ENCODE results near the gene GALNTL6. TPM values are rescaled to one million over a fixed set of nuclear protein-coding genes. Genes with fewer than 3 reads are reported as not detected.
"Not testable (repeated sequence)": the region's sequence is repeated elsewhere in the genome, so short reads cannot be mapped to it uniquely, and the experiment has no call there.

GALNTL6 gene
- total RNA-seq, 8 experiments from 2014 or later = 2.4 to 22.2 (median 14.2) TPM

DNA sequence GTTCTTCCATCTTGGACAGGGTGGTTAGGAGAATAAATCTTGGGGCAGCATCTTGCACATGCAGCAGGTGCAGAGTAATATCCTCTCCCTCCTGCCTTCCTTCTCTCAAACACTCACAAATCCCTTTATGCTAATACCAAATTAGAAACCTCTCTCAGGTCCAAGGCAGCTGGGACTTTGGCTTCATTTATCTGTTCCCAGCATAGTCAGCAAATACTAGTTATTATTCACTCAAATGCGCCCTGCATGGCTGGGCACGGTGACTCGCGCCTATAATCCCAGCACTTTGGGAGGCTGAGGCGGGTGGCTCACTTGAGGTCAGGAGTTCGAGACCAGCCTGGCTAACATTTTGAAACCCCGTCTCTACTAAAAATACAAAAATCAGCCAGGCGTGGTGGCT, 1199.4 kb downstream of the GALNTL6 start:
- WGBS, 10 experiments = 46 to 100% (median 90%) methylated on average over 1 to 8 of the region's 8 CpGs; no CpG with 5 or more reads in 2 of the 10 experiments
- in situ Hi-C loops (cut with MboI; ENCODE audit: low pct_unique_long_range_greater_than_20kb in 2 of 9, low sequenced_read_pairs in 9 of 9, unreplicated experiment in 9 of 9) = loop anchor here in 7 of 9 experiments (10.0 to 25.0 kb wide), 5 partner anchors 242 to 1150 kb away; no protein-coding TSS in a partner anchor
- no peak overlapping the region for H3K27ac ChIP-seq
- no peak for ATAC-seq (replicated peaks in 6 of 8)
- no peak overlapping the region for H3K4me3 ChIP-seq
- H3K4me1 ChIP-seq (replicated peaks in 1 of 2) = peaks cover 4 to 14% of the 10 kb centered on the region in 2 donors

DNA sequence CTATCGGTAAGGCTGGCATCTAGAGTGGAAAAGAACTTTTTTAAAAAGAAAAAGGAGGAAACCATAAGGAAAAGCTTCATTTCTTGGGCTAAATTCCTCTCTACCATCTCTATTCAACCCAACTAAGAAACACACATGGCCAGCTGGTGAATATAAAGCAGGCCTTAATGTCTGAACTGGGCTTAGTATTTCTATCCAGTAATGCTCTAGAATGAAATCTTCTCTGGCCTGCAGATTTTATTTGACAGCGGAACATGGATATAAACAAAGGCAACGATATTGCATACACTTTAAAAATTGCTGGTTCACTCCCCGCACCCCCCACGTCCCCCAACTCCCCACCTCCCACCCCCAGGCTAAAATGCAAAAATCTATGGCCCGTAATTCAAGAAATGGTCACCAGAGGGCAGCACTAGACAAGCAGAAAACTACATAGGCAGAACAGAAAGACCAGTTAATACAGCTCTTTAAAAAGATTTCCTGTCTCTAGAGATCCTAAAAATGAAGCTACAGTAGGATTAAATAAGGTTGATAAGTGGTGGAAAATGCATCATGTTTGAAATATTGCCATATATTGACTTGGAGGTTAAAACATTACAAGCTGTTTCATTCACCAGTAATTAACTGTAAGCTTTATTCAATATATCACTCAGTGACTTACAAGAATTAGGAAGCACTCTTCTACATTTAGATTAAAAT, 1200.2 kb downstream of the GALNTL6 start:
- peak; percentile 17 to 66 (median 42) for ATAC-seq (replicated peaks in 6 of 8)
- Histone ChIP-seq H3K4me3 (no peak overlapping the region), H3K27ac (no peak overlapping the region), H3K4me1 (replicated peaks in 1 of 2) (peaks cover 4 to 14% of the 10 kb centered on the region in 2 donors)
- 0 to 100% (median 67%) methylated on average over 1 to 3 of the region's 6 CpGs; no CpG with 5 or more reads in 2 of the 10 experiments for WGBS, 10 experiments
- in situ Hi-C loops (cut with MboI; ENCODE audit: low pct_unique_long_range_greater_than_20kb in 2 of 9, low sequenced_read_pairs in 9 of 9, unreplicated experiment in 9 of 9) = loop anchor here in 7 of 9 experiments (10.0 to 25.0 kb wide), 5 partner anchors 241 to 1149 kb away; no protein-coding TSS in a partner anchor

DNA sequence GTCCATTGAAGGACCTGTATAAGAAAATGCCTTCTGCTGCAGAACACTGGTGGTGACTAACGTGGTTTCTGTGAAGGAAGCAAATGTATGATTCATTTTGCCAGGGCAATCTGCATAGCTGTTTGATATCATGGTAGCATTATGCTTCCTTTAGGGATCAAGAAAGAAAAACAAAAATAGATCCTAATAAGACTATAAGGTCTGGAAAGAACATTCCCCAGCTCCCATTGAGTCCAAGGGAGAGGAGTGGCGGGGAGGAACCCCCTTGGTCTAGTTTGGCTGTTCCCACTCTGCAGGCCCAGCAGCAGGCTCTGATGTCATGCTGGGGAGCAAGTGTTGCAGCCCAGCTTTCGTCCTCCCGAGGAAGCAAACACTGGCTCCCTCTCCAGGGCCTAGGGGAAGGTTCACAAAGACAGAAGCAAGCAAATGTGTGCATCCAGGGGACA, 1200.9 kb downstream of the GALNTL6 start:
- peak; percentile 64 to 98 (median 88) for ATAC-seq (replicated peaks in 6 of 8)
- WGBS, 10 experiments = 8 to 100% (median 45%) methylated on average over 1 to 4 of the region's 4 CpGs
- no peak overlapping the region for H3K4me3 ChIP-seq
- in situ Hi-C loops (cut with MboI; ENCODE audit: low pct_unique_long_range_greater_than_20kb in 2 of 9, low sequenced_read_pairs in 9 of 9, unreplicated experiment in 9 of 9) = loop anchor here in 7 of 9 experiments (10.0 to 25.0 kb wide), 5 partner anchors 241 to 1148 kb away; no protein-coding TSS in a partner anchor
- H3K27ac ChIP-seq = no peak overlapping the region
- peaks cover 4 to 14% of the 10 kb centered on the region in 2 donors for H3K4me1 ChIP-seq (replicated peaks in 1 of 2)

DNA sequence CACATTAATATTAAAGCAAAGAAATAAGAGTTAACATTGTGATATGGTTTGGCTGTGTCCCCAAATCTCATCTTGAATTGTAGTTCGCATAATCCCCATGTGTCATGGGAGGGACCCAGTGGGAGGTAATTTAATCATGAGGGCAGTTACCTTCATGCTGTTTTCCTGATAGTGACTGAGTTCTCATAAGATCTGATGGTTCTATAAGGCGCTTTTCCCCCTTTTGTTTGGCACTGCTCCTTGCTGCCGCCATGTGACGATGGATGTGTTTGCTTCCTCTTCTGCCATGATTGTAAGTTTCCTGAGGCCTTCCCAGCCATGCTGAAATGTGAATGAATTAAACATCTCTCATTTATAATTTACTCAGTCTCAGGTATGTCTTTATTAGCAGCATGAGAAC, 1201.6 kb downstream of the GALNTL6 start:
- in situ Hi-C loops (cut with MboI; ENCODE audit: low pct_unique_long_range_greater_than_20kb in 2 of 9, low sequenced_read_pairs in 9 of 9, unreplicated experiment in 9 of 9) = loop anchor here in 7 of 9 experiments (10.0 to 25.0 kb wide), 5 partner anchors 240 to 1147 kb away; no protein-coding TSS in a partner anchor
- no peak overlapping the region for H3K4me3 ChIP-seq
- WGBS, 10 experiments = 70 to 100% (median 100%) methylated on average over 1 to 4 of the region's 4 CpGs; no CpG with 5 or more reads in 3 of the 10 experiments
- no peak for ATAC-seq (replicated peaks in 6 of 8)
- H3K4me1 ChIP-seq (replicated peaks in 1 of 2) = peaks cover 4 to 14% of the 10 kb centered on the region in 2 donors
- no peak overlapping the region for H3K27ac ChIP-seq

DNA sequence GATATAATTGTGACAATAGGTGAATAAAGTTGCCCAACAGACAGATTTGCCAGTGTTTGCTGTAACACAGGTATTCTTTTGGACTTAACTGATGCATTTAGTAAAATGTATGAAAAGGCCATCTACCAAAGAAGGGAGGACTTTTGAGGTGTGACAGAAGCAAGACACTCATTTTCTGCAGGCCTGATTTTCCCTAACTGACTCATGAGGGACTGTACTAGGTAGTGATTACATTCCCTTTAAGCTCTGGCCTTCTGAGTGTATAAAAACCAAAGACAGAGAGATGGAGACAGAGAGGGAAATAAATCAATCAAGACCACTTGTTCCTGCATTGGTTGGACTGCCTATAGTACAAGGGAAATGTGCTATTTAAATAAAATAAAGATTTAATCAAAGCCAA, 1204.6 kb downstream of the GALNTL6 start:
- peaks cover 4 to 14% of the 10 kb centered on the region in 2 donors for H3K4me1 ChIP-seq (replicated peaks in 1 of 2)
- ATAC-seq (replicated peaks in 6 of 8) = no peak
- in situ Hi-C loops (cut with MboI; ENCODE audit: low pct_unique_long_range_greater_than_20kb in 2 of 9, low sequenced_read_pairs in 9 of 9, unreplicated experiment in 9 of 9) = loop anchor here in 7 of 9 experiments (10.0 to 25.0 kb wide), 5 partner anchors 237 to 1144 kb away; no protein-coding TSS in a partner anchor
- H3K4me3 ChIP-seq = no peak overlapping the region
- no peak overlapping the region for H3K27ac ChIP-seq

DNA sequence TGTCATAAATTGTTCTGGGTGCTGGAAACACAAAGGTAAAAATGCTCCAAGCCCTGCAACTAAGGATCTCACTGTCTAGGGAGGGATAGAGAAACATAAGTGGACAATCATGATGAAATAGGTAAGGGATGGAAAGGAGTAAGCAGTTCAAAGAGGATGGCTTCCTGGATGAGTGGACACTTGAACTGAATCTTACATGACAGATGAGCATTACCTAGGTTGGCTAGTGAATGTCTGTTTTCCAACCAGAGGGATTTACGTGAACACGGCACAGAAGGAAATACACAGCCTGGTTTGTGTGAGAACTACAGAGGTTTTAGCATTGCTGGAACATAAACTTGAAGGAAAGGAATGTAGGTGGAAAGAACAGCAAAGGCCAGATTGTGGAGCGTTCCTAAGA, 1205.2 kb downstream of the GALNTL6 start:
- WGBS, 10 experiments = 73 to 100% (median 94%) methylated on average over 1 to 3 of the region's 3 CpGs; no CpG with 5 or more reads in 1 of the 10 experiments
- Histone ChIP-seq H3K4me3 (no peak overlapping the region), H3K27ac (no peak overlapping the region), H3K4me1 (replicated peaks in 1 of 2) (peaks cover 4 to 9% of the 10 kb centered on the region in 2 donors)
- no peak for ATAC-seq (replicated peaks in 6 of 8)
- in situ Hi-C loops (cut with MboI; ENCODE audit: low pct_unique_long_range_greater_than_20kb in 2 of 9, low sequenced_read_pairs in 9 of 9, unreplicated experiment in 9 of 9) = loop anchor here in 7 of 9 experiments (10.0 to 25.0 kb wide), 5 partner anchors 236 to 1144 kb away; no protein-coding TSS in a partner anchor

DNA sequence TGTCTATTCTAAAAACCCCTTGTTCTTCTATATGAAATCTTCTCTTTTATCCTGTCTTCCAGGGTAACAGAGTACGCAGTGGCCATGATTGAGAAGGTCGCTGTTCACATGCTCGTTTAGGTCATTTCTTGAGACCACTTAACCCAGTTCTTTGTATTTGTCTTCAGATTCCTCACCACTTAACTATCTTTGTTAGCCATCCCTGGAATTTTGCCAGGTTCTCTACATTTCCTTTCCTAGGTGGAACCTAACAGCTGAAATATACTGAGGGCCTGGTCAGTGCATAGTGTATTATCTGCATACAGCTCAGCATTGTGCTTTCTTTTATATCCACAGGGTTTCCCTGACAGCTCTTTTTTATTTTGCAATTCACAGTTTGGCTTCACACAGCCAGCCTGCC, 1206.5 kb downstream of the GALNTL6 start:
- WGBS, 10 experiments = 70 to 95% (median 87%) methylated on average over 2 to 3 of the region's 3 CpGs; no CpG with 5 or more reads in 1 of the 10 experiments
- Histone ChIP-seq H3K4me1 (replicated peaks in 1 of 2) (no peaks in the 10 kb centered on the region), H3K27ac (no peak overlapping the region), H3K4me3 (no peak overlapping the region)
- in situ Hi-C loops (cut with MboI; ENCODE audit: low pct_unique_long_range_greater_than_20kb in 2 of 9, low sequenced_read_pairs in 9 of 9, unreplicated experiment in 9 of 9) = loop anchor here in 8 of 9 experiments (10.0 to 25.0 kb wide), 5 partner anchors 235 to 1143 kb away; no protein-coding TSS in a partner anchor
- ATAC-seq (replicated peaks in 6 of 8) = peak in 4 of 8 experiments; percentile 16 to 57 (median 24)

DNA sequence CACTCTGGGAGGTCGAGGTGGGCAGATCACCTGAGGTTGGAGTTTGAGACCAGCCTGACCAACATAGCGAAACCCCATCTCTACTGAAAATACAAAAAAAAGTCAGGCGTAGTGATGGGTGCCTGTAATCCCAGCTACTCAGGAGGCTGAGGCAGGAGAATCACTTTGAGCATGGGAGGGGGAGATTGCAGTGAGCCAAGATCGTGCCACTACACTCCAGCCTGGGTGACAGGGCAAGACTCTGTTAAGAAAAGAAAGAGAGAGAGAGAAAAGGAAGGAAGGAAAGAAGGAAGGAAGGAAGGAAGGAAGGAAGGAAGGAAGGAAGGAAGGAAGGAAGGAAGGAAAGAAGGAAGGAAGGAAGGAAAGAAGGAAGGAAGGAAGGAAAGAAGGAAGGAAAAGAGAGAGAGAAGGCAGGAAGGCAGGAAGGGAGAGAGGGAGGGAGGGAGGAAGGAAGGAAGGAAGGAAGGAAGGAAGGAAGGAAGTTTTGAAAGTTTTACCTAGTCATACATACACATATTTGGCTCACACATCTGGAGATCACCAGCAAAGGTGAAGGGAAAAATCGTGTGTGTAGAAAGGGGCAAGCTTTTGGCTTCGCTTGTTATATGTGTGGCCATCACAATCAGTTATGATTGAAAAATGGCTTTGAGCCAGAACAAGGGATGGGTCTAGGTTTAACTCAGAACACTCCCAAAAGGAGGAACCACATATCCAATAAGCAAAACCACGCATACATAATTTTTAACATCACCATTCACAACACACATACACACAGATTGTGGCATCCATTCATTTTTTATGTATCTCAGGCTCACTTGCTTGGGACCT, 1208.8 kb downstream of the GALNTL6 start:
- in situ Hi-C loops (cut with MboI; ENCODE audit: low pct_unique_long_range_greater_than_20kb in 2 of 9, low sequenced_read_pairs in 9 of 9, unreplicated experiment in 9 of 9) = loop anchor here in 7 of 9 experiments (10.0 to 25.0 kb wide), 5 partner anchors 233 to 1140 kb away; no protein-coding TSS in a partner anchor
- not testable (repeated sequence) for H3K4me3 ChIP-seq; H3K4me1 ChIP-seq (replicated peaks in 1 of 2); H3K27ac ChIP-seq
- peak in 3 of 8 experiments; percentile 89 to 92 (median 91) for ATAC-seq (replicated peaks in 6 of 8)
- 14 to 100% (median 80%) methylated on average over 1 to 5 of the region's 7 CpGs; no CpG with 5 or more reads in 1 of the 10 experiments for WGBS, 10 experiments

DNA sequence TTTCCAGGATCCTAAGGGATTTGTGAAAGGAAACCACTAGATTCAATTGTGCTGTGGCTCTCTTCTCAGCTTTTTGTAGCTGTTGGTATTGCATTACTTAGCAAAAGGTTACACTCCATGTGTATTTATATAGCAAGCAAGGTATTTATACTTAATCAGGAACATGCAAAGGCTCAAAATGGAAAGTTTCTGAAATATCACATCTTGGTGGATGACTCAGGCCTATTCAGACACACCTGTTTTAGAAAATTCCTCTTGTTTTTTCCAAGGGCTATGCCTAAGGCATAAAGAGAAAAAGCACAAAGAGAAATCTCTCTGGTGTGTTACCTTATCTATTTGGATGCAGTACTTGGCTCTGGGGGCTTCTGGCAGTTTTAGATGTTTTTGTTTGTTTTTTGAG, 1211.0 kb downstream of the GALNTL6 start:
- Histone ChIP-seq H3K4me3 (no peak overlapping the region), H3K27ac (no peak overlapping the region), H3K4me1 (replicated peaks in 1 of 2) (peaks cover 3 to 4% of the 10 kb centered on the region in 2 donors)
- ATAC-seq (replicated peaks in 6 of 8) = no peak
- in situ Hi-C loops (cut with MboI; ENCODE audit: low pct_unique_long_range_greater_than_20kb in 2 of 9, low sequenced_read_pairs in 9 of 9, unreplicated experiment in 9 of 9) = loop anchor here in 7 of 9 experiments (10.0 to 25.0 kb wide), 5 partner anchors 231 to 1138 kb away; no protein-coding TSS in a partner anchor

DNA sequence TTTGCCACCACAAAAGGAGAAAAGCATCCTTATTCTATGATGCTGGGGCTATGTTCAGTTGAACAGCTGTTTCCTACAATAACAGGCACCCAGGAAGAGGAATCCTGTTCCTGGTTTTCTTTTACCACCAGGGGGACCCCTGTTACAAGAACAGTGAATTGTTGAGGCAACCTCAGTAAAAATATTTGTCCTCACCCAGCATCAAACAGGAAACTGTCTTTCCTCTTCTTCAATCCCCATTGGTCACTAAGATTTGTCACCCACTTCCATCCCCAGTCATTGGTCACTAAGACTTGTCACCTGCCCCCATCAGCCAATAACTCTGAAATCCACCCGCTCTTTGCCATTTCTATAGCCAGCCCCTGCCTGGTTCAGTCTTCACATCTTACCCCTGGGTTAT, 1211.9 kb downstream of the GALNTL6 start:
- in situ Hi-C loops (cut with MboI; ENCODE audit: low pct_unique_long_range_greater_than_20kb in 2 of 9, low sequenced_read_pairs in 9 of 9, unreplicated experiment in 9 of 9) = loop anchor here in 4 of 9 experiments (10.0 to 25.0 kb wide), 3 partner anchors 137 to 237 kb away; partner anchors contain the start of gene GALNT7 (in 1 of the 4)
- peak; percentile 49 to 84 (median 68) for ATAC-seq (replicated peaks in 6 of 8)
- Histone ChIP-seq H3K27ac (no peak overlapping the region), H3K4me3 (no peak overlapping the region), H3K4me1 (replicated peaks in 1 of 2) (peaks cover 3 to 10% of the 10 kb centered on the region in 2 donors)
- WGBS, 10 experiments = 100% methylated on average over 1 of the region's 1 CpG; no CpG with 5 or more reads in 8 of the 10 experiments

DNA sequence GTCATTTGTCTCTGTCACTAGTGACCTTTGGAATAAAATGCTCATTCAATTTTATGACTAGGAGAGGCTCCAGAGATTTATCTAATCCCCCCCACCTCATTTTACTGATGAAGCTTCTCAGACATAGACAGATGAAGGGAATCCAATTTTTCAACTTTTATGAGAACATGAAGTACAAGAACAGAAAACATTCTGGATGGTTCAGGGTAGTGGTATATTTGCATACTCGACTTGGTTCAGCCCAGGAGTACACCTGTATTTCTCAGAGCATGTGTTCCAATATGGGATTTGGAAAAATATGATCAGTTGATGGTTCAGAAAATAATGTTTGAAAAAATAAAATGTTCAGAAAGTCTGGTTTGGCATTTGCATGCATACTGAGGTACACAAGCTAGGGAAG, 1224.0 kb downstream of the GALNTL6 start:
- WGBS, 10 experiments = 14 to 100% (median 100%) methylated on average over 1 of the region's 1 CpG; no CpG with 5 or more reads in 1 of the 10 experiments
- Histone ChIP-seq H3K4me1 (replicated peaks in 1 of 2) (peaks cover 14 to 29% of the 10 kb centered on the region in 2 donors), H3K27ac (no peak overlapping the region), H3K4me3 (no peak overlapping the region)
- in situ Hi-C loops (cut with MboI; ENCODE audit: low pct_unique_long_range_greater_than_20kb in 2 of 9, low sequenced_read_pairs in 9 of 9, unreplicated experiment in 9 of 9) = loop anchor here in 3 of 9 experiments (25.0 kb wide), 2 partner anchors 125 to 225 kb away; partner anchors contain the start of gene GALNT7 (in 1 of the 3)
- ATAC-seq (replicated peaks in 6 of 8) = no peak

DNA sequence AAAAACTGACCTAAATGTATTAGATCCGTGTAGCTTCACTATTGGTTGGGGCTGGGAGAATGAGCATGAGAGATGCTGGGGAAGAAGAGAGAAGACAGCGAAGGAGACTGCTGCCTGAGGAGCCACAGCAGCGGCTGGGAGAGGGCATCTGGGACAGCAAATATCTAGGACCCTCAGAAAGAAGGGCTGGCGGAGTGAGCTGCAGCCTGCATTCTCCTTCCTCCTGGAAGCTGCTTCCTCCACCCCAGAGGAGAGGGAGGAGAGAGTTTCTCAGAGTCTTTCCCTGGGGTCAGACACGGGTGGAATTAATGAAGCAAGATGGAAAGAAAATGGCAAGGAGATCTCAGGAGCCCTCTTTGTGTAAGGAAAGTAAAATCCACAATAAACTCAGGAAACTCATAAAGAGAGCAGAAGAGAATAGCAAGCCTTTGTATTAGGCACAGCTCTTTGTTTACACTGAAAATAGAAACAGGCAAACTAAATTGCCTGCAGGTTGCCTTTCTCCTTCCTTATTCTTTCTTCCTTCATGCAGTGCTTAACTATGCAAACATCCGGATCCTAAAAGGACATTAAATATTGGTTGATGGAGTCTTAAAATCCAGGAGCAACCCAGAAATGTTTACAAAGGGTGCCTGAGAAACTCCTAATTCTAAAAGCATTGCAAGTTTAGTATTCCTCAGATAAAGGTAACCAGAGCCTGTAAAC, 1225.1 kb downstream of the GALNTL6 start:
- Histone ChIP-seq H3K4me1 (replicated peaks in 1 of 2) (peaks cover 14 to 31% of the 10 kb centered on the region in 2 donors), H3K4me3 (no peak overlapping the region), H3K27ac (no peak overlapping the region)
- 0 to 90% (median 48%) methylated on average over 1 to 6 of the region's 6 CpGs for WGBS, 10 experiments
- ATAC-seq (replicated peaks in 6 of 8) = peak in 2 of 8 experiments; percentile 25 to 43
- in situ Hi-C loops (cut with MboI; ENCODE audit: low pct_unique_long_range_greater_than_20kb in 2 of 9, low sequenced_read_pairs in 9 of 9, unreplicated experiment in 9 of 9) = loop anchor here in 3 of 9 experiments (25.0 kb wide), 2 partner anchors 124 to 224 kb away; partner anchors contain the start of gene GALNT7 (in 1 of the 3)

Measured in motor neuron (in vitro differentiated cells).